Hepatic stellate cell (primary cell): ENCODE measurements around the gene HRH1.

ENCODE experiments used
- DNase-seq: peaks from one replicate; pipeline ENCODE4 v3.0.0; 2011; ENCODE audit warnings: low spot score

HRH1 gene

DNA sequence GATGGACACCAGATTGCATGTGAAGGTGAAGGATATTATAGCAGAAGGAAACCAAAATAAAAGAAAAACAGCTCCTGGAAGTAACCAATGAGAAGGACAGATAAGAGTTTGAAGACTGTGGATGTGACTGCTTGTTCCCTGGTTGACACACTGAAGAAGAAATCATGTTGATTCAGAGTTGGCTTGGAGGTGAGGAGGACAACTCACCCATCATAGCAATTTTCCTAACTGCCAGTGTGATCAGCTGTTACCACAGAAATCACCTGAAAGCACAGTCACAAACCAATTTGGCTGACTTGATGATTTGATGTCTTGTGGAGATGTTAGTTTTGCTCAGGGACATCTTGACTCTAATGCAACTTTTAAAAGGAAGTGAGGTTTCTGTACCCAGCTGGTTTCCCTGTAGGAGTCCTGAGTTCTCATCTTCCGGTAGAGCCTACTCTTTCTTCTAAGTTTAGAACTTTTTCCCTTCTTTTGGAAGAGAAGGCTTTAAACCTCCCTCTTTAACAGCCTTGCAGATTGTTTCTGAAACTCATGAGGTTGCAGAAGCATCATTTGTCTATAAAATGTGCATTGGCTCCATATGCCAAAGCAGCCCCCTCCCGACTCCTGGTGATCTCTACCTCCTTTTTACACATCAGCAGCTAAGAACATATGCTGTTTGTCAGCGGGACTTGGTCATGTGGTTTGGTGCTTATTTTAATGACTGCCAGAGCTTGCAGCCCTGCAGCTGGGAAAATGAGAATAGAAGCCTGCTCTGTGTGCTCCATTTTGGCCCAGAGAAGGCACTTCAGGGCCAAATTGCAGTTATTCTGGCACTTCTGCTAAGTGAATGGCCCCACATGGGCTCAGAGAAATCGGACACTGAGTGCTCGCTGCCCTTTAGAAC is 128.2 kb downstream of the HRH1 start:
- DNase-seq, result no peak

- no peak for DNase-seq
Observed at GRCh38 chr3:11283139-11283475, 128.8 kb downstream of the HRH1 start.

GRCh38 chr3:11284011-11284410 is 129.7 kb downstream of the HRH1 start:
- DNase-seq, result no peak

DNA sequence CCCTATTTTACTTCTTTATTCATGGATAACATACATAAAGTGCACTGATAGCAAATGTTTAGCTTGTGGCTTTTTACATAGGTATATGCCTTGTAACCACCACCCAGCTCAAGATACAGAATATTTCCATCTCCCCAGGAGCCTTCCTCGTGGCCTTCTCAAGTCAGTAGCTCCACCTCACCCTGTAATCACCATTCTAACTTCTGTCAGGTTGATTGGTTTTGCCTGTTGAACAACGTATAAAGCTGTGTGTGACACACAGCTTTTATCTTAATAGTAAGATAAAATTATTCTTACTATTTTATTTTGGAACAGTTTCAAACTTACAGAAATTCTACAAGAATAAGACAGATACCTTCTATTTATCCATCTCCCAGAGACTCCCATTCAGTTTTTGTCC is 131.2 kb downstream of the HRH1 start:
- DNase-seq, result no peak

GRCh38 chr3:11287404-11287803 is 133.1 kb downstream of the HRH1 start:
- no peak for DNase-seq

DNA sequence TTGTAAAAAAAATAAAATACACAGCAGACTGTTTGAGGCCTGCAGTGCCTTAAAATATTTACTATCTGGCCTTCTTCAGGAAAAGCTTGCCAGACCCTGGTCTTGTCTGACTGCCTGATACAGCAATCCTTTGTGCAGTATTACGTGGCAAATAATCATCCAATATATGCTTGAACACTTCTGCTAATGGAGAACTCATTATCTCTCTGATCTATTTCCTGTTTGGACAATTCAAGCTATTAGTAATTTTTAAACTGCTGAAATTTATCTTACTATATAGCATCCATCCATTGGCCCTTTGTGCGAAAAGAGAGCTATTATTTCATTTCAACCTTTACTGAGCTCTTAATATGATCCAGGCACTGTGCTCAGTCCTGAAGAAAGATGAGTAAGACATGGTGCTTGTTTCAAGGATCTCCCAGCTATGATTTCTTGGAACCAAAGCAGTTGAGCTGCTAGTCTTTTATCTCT is 133.8 kb downstream of the HRH1 start:
- peak; percentile 18 for DNase-seq

DNA sequence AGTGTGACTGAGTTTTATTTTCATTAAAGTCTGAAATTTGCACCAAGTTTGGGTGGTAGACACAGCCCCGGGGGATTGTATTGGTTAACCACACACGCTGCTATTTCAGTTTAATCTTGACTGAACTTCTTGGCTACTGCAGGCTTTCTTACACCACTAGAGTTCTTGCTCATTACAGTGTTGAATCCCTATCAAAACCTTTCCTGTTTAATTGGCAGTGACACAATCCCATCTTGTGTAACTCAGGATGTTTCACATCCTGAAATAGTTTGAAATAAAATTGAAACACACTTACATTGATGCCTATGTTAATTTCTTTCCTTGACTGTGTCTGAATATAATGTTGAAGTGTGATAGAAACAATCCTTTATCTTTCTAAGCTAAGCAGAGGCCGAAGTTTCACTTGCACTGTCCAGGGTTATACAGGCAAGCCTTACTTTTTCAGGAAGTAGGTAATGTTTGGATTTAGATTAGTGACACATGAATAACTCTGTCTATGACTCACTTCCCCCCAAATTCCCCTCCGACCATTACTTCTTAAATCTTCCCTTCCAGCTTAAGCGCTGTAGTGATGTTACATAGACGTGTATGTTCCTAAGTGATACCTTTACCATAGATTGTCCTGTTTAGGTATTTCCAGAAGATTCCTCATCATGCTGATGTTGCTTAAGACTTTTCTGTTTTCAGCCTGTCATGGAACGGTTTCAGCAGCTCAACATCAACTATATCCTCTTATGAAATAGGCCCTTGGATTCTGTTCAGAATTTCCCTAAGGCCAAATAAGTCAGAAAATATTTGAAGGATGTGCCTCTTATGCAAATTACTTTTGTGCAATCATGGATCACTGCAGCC is 134.7 kb downstream of the HRH1 start:
- peak; percentile 57 for DNase-seq

GRCh38 chr3:11289864-11290263 is 135.6 kb downstream of the HRH1 start:
- DNase-seq, result no peak

GRCh38 chr3:11290743-11291680 is 136.7 kb downstream of the HRH1 start:
- peak; percentile 40 for DNase-seq

DNA sequence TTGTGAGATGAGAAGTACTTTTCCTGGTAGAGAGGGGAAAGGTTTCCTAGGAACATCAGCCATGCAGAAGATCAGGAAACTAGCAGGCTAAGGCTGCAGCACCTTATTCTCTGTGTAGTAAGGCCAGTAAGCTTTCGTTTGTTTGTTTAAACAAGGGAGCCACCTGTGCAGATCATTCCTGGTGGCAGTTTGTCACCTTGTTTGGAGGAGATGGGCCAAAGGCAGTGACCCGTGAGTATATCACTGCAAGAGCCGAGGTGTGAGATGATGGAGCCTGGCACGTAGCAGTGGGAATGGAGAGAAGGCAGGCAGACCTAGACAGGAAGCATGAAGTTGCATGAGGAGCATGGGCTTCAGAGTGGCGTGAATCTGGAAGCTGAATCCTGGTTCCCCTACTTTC is 137.5 kb downstream of the HRH1 start:
- no peak for DNase-seq

DNA sequence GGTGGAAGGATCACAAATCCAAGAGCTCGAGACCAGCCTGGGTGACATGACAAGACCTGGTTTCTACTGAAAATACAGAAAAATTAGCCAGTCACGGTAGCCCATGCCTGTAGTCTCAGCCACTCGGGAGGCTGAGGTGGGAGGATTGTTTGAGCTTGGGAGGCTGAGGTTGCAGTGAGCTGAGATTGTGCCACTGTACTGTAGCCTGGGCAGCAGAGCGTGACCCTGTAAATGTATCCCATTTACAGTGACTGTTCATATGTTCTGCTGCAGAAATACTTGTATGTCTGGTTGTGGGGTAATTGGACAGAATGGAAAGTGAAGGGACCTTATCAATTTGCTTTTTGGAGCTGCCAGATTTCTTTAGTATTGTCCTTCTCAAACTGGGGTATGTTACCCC is 142.8 kb downstream of the HRH1 start:
- DNase-seq, result no peak

- DNase-seq, result no peak
Observed at GRCh38 chr3:11300970-11301369, 146.7 kb downstream of the HRH1 start.

GRCh38 chr3:11302444-11302843 is 148.2 kb downstream of the HRH1 start:
- no peak for DNase-seq

DNA sequence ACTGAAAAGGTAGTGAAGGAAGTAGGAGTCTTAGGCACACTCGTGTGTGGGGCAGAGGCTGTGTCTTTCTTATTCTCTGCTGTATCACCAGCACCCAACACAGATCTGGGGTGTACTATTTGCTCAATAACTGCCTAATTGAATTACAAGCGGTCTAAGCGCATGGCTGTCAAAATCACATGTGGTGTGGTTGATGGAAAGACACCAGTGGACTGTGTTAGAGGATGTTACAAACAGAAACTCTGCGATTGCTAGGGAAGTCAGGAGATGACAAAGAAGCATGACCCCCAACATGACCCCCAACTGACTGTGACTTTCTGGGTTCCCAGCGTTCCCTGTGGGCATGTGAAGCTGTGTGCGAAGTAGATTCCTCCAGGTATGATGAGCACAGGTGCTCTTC is 149.9 kb downstream of the HRH1 start:
- no peak for DNase-seq

GRCh38 chr3:11305509-11305908 is 151.2 kb downstream of the HRH1 start:
- DNase-seq, result no peak

- DNase-seq, result no peak
Observed at GRCh38 chr3:11306817-11307589, 152.7 kb downstream of the HRH1 start.

- no peak for DNase-seq
Observed at GRCh38 chr3:11307830-11308432, 153.6 kb downstream of the HRH1 start.

DNA sequence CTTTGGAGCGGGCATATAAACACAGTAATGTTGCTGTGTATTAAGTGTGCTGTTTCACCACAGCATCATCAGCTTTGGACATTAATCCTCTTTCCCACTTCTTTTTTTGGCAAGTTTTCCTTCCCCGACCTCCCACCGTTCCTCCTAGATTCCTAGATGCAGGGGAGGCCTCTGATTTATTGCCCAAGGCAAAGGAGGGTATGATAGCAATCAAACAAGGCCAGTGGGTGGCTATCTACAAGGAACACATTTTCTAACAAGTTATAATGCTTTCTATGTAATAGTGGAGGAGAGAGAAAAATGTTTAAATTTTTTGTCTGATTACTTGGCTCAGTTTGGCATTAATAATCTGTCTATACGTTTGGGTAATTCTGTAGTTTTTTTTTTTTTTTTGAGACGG is 156.0 kb downstream of the HRH1 start:
- DNase-seq, result no peak

DNA sequence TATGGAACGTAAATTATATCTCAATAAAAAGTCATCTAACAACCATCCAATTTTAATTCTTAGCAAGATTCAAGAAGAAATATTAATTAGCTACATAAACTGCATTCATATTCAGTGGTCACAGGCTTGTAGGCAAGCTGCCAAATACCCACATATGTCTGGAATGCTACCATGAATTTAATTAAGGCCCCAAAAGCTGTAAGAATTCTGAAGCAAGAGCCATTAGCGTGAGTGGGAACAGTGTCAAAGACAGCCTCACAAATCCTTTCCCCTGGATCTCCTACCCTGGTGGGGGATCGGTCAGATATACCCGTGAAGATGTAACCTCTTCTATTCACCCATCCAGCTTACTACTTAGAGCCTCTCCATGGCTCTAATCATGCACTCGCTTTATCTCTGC is 157.9 kb downstream of the HRH1 start:
- DNase-seq, result no peak
